Panc1 (cell line): ENCODE data around the gene TMEM208. TPM values are rescaled to one million over a fixed set of nuclear protein-coding genes. Genes with fewer than 3 reads are reported as not detected.

ENCODE experiments used
- ATAC-seq: fragments of 200-7000 bp; cut with Tn5 transposase; 2 replicates; pipeline ENCODE4 v1.9.1; 2020; ENCODE audit warnings: mild to moderate bottlenecking, moderate library complexity
- BruUV-seq: library from RNA; stranded (reverse); fragments of 400-500 nt; replicated peaks from 2 replicates; lab custom pipeline; 2021; lab: Mats Ljungman, UMichigan
- CTCF ChIA-PET: fragments of 300-600 bp; sonication (Branson Sonifier 250); formaldehyde crosslinking; loops from one replicate; lab custom pipeline; 2022; ENCODE audit warnings: antibody characterized with exemption; lab: Charles Lee
- POLR2A ChIA-PET: fragments of 300-600 bp; sonication (Branson Sonifier 250); formaldehyde crosslinking; loops from one replicate; lab custom pipeline; 2022; ENCODE audit warnings: antibody characterized with exemption; lab: Charles Lee
- DNase-seq: peaks from one replicate; pipeline ENCODE4 v3.0.0-alpha.2; 2010; ENCODE audit warnings: low read depth, low spot score
- H3K27ac ChIP-seq: 2 replicates; pipeline ENCODE4 v1.5.1; 2011; ENCODE audit warnings: mild to moderate bottlenecking, low read length, inconsistent platforms
- H3K27me3 ChIP-seq: fragments of 200-500 bp; sonication (Bioruptor generic); 2 replicates; pipeline ENCODE4 v1.6.0; 2014; ENCODE audit warnings: low read length, inconsistent platforms; ENCODE audit not compliant: control insufficient read depth, insufficient read depth
- H3K36me3 ChIP-seq: fragments of 200-500 bp; sonication (Bioruptor generic); 2 replicates; pipeline ENCODE4 v1.5.1; 2014; ENCODE audit warnings: inconsistent platforms, mild to moderate bottlenecking, low read length, moderate library complexity; ENCODE audit not compliant: control insufficient read depth, insufficient read depth
- H3K4me1 ChIP-seq: 2 replicates; pipeline ENCODE4 v1.5.1; 2011; ENCODE audit warnings: inconsistent platforms, mild to moderate bottlenecking, low read length, moderate library complexity; ENCODE audit not compliant: control insufficient read depth, insufficient read depth
- H3K4me3 ChIP-seq, 2 experiments: 2 replicates each; pipeline ENCODE4 v1.5.1; 2011 to 2012; ENCODE audit warnings: low read depth in 2 of 2, low read length in 2 of 2, mild to moderate bottlenecking in 2 of 2, inconsistent platforms in 1 of 2, moderate library complexity in 1 of 2
- H3K9me3 ChIP-seq: fragments of 200-500 bp; sonication (Bioruptor generic); 2 replicates; pipeline ENCODE4 v1.5.1; 2014; ENCODE audit warnings: low read depth, mild to moderate bottlenecking, inconsistent platforms, low read length, moderate library complexity; ENCODE audit not compliant: control insufficient read depth, insufficient read depth
- CTCF ChIP-seq: fragments of 450-650 bp; IDR thresholded peaks from 2 replicates; pipeline ENCODE4 v1.5.1; 2017; ENCODE audit warnings: mild to moderate bottlenecking
- POLR2AphosphoS5 ChIP-seq: IDR thresholded peaks from 2 replicates; pipeline ENCODE4 v1.6.1; 2012; ENCODE audit warnings: mild to moderate bottlenecking, low read depth, low read length, moderate library complexity
- REST ChIP-seq, 2 experiments: IDR thresholded peaks; 2 replicates each; pipeline ENCODE4 v1.6.1; 2011 to 2012; ENCODE audit warnings: low read depth in 2 of 2, control low read depth in 1 of 2, low read length in 1 of 2, mild to moderate bottlenecking in 1 of 2, moderate library complexity in 1 of 2; ENCODE audit not compliant: insufficient read depth in 1 of 2
- SIN3A ChIP-seq: IDR thresholded peaks from 2 replicates; pipeline ENCODE4 v1.6.1; 2012; ENCODE audit warnings: low read depth, mild to moderate bottlenecking, low read length, moderate library complexity, borderline replicate concordance; ENCODE audit not compliant: insufficient read depth
- TCF7L2 ChIP-seq: IDR thresholded peaks from 2 replicates; pipeline ENCODE4 v1.6.1; 2011; ENCODE audit warnings: mild to moderate bottlenecking, low read depth, low read length, inconsistent platforms
- in situ Hi-C: cut with HindIII; loops from 2 replicates; pipeline ENCODE4 v1.10.0; 2016; ENCODE audit warnings: low sequenced_read_pairs, low pct_unique_long_range_greater_than_20kb
- intact Hi-C: fragments of 100-400 bp; cut with micrococcal nuclease; formaldehyde crosslinking; loops from one replicate; pipeline ENCODE4 v1.10.0; 2022; ENCODE audit not compliant: unreplicated experiment
- total RNA-seq: library from RNA; stranded (reverse); gene quantifications from one replicate; pipeline ENCODE4 v1.2.1, GENCODE V29; 2021; ENCODE audit not compliant: unreplicated experiment

Gene TMEM208
- total RNA-seq, 1 experiment from 2014 or later = 25.6 TPM

GRCh38 chr16:67190448-67191399 is 36.2 kb upstream of the TMEM208 start:
- no peak overlapping the region for H3K4me3 ChIP-seq
- CTCF ChIA-PET = no interaction called here
- no TSS peak for BruUV-seq
- in situ Hi-C loops = no loop called here
- POLR2A ChIA-PET = no interaction called here
- H3K9me3 ChIP-seq = no peaks in the 10 kb centered on the region
- no peaks in the 10 kb centered on the region for H3K27me3 ChIP-seq
- H3K4me1 ChIP-seq = peaks cover 9% of the 10 kb centered on the region
- TF ChIP-seq REST (IDR thresholded peaks at IDR 0.05; ENCODE audit: insufficient read depth in 1 of 2, low read depth in 2 of 2, low read length in 1 of 2) (no peak), SIN3A (no peak), POLR2AphosphoS5 (no peak)
- DNase-seq (no peak), ATAC-seq (no peak)
- intact Hi-C loops = no loop called here
- no peak overlapping the region for H3K27ac ChIP-seq
- peaks cover 17% of the 10 kb centered on the region; the same call in 1 of the 2 replicates for H3K36me3 ChIP-seq

- DNase-seq (no peak), ATAC-seq (no peak; the same call in 1 of the 2 replicates)
- TF ChIP-seq TCF7L2 (no peak), CTCF (no peak), SIN3A (no peak), POLR2AphosphoS5 (no peak), REST (IDR thresholded peaks at IDR 0.05; ENCODE audit: insufficient read depth in 1 of 2, low read depth in 2 of 2, low read length in 1 of 2) (no peak)
- no peaks in the 10 kb centered on the region for H3K9me3 ChIP-seq
- intact Hi-C loops = no loop called here
- no TSS peak for BruUV-seq
- H3K4me3 ChIP-seq = peak overlapping the region; percentile 40 to 98
- in situ Hi-C loops = no loop called here
- POLR2A ChIA-PET = no interaction called here
- H3K27ac ChIP-seq = peak overlapping the region; percentile 54
- no peaks in the 10 kb centered on the region for H3K27me3 ChIP-seq
- CTCF ChIA-PET = no interaction called here
- peaks cover 17% of the 10 kb centered on the region for H3K36me3 ChIP-seq
- peaks cover 10% of the 10 kb centered on the region for H3K4me1 ChIP-seq
Measured at GRCh38 chr16:67191411-67191994, 35.4 kb upstream of the TMEM208 start.
